KOPT-K1 (cell line): Measurements from ENCODE around the gene TMPRSS5.
"Not testable (repeated sequence)": the region's sequence is repeated elsewhere in the genome, so short reads cannot be mapped to it uniquely, and the experiment has no call there.

Experiments used
- H3K27ac ChIP-seq: fragments of 200-600 bp; sonication (generic); 2 replicates; pipeline ENCODE4 v1.5.1; 2016; ENCODE audit warnings: antibody characterized with exemption, mild to moderate bottlenecking, low read depth, low read length; ENCODE audit not compliant: poor library complexity, severe bottlenecking
- H3K36me3 ChIP-seq: fragments of 200-600 bp; sonication (generic); 2 replicates; pipeline ENCODE4 v1.5.1; 2017; ENCODE audit warnings: antibody characterized with exemption, mild to moderate bottlenecking, low read length, moderate library complexity; ENCODE audit not compliant: insufficient read depth
- H3K9me3 ChIP-seq: fragments of 200-600 bp; sonication (generic); 2 replicates; pipeline ENCODE4 v1.5.1; 2017; ENCODE audit warnings: antibody characterized with exemption, low read length, mild to moderate bottlenecking; ENCODE audit not compliant: insufficient read depth, poor library complexity, severe bottlenecking

TMPRSS5 gene

GRCh38 chr11:113715882-113716625, 9.9 kb upstream of the TMPRSS5 start:
- Histone ChIP-seq H3K9me3 (no peaks in the 10 kb centered on the region), H3K27ac (no peak overlapping the region), H3K36me3 (no peaks in the 10 kb centered on the region)

- no peaks in the 10 kb centered on the region for H3K9me3 ChIP-seq
- no peak overlapping the region for H3K27ac ChIP-seq
- no peaks in the 10 kb centered on the region for H3K36me3 ChIP-seq
Observed at GRCh38 chr11:113715273-113715672, 9.2 kb upstream of the TMPRSS5 start.

GRCh38 chr11:113710989-113711388, 4.9 kb upstream of the TMPRSS5 start:
- no peak overlapping the region for H3K27ac ChIP-seq
- peaks cover 8% of the 10 kb centered on the region for H3K9me3 ChIP-seq
- no peaks in the 10 kb centered on the region for H3K36me3 ChIP-seq

- H3K36me3 ChIP-seq, H3K9me3 ChIP-seq, H3K27ac ChIP-seq: not testable (repeated sequence)
Observed at GRCh38 chr11:113703551-113703950, 2.6 kb downstream of the TMPRSS5 start.

- Histone ChIP-seq H3K36me3 (no peaks in the 10 kb centered on the region), H3K27ac (no peak overlapping the region), H3K9me3 (no peaks in the 10 kb centered on the region)
Observed at GRCh38 chr11:113701491-113701890, 4.6 kb downstream of the TMPRSS5 start.

GRCh38 chr11:113698515-113698914, 7.6 kb downstream of the TMPRSS5 start:
- H3K36me3 ChIP-seq = no peaks in the 10 kb centered on the region
- H3K9me3 ChIP-seq = no peaks in the 10 kb centered on the region
- no peak overlapping the region for H3K27ac ChIP-seq

- Histone ChIP-seq H3K36me3 (no peaks in the 10 kb centered on the region), H3K9me3 (no peaks in the 10 kb centered on the region), H3K27ac (no peak overlapping the region)
Observed at GRCh38 chr11:113697756-113698407, 8.2 kb downstream of the TMPRSS5 start.

GRCh38 chr11:113697111-113697510, 9.0 kb downstream of the TMPRSS5 start:
- H3K27ac ChIP-seq = no peak overlapping the region
- H3K36me3 ChIP-seq = no peaks in the 10 kb centered on the region
- no peaks in the 10 kb centered on the region for H3K9me3 ChIP-seq

- Histone ChIP-seq H3K9me3 (no peaks in the 10 kb centered on the region), H3K36me3 (no peaks in the 10 kb centered on the region), H3K27ac (no peak overlapping the region)
Observed at GRCh38 chr11:113695207-113695606, 10.9 kb downstream of the TMPRSS5 start.

GRCh38 chr11:113694390-113694789, 11.7 kb downstream of the TMPRSS5 start:
- H3K27ac ChIP-seq = no peak overlapping the region
- H3K36me3 ChIP-seq = no peaks in the 10 kb centered on the region

GRCh38 chr11:113693030-113693429, 13.1 kb downstream of the TMPRSS5 start:
- no peaks in the 10 kb centered on the region for H3K36me3 ChIP-seq
- H3K27ac ChIP-seq = no peak overlapping the region
- no peaks in the 10 kb centered on the region for H3K9me3 ChIP-seq

More at GRCh38 chr11:113694390-113694789, 11.7 kb downstream of the TMPRSS5 start:
- H3K9me3 ChIP-seq = no peaks in the 10 kb centered on the region

- no peaks in the 10 kb centered on the region for H3K36me3 ChIP-seq
- no peak overlapping the region for H3K27ac ChIP-seq
- H3K9me3 ChIP-seq = no peaks in the 10 kb centered on the region
Observed at GRCh38 chr11:113690619-113691569, 15.2 kb downstream of the TMPRSS5 start.

- Histone ChIP-seq H3K27ac (no peak overlapping the region), H3K36me3 (no peaks in the 10 kb centered on the region), H3K9me3 (no peaks in the 10 kb centered on the region)
Observed at GRCh38 chr11:113689768-113690618, 16.1 kb downstream of the TMPRSS5 start.

- H3K27ac ChIP-seq = no peak overlapping the region
- no peaks in the 10 kb centered on the region for H3K36me3 ChIP-seq
- no peaks in the 10 kb centered on the region for H3K9me3 ChIP-seq
Observed at GRCh38 chr11:113685654-113686359, 20.3 kb downstream of the TMPRSS5 start.
